H9 (cell line): ENCODE measurements around the gene RBM8A. TPM values are rescaled to one million over a fixed set of nuclear protein-coding genes. Genes with fewer than 3 reads are reported as not detected.

ENCODE experiments used
- DNase-seq: peaks from one replicate; pipeline ENCODE4 v3.0.0-alpha.2; 2017
- H2AFZ ChIP-seq: one replicate; pipeline ENCODE4 v1.6.1; 2013; ENCODE audit warnings: mild to moderate bottlenecking, low read length, control low read depth, moderate library complexity
- H2AK5ac ChIP-seq: 2 replicates; pipeline ENCODE4 v1.6.1; 2013; ENCODE audit warnings: low read length, control low read depth, mixed read lengths; ENCODE audit not compliant: insufficient read length
- H2BK120ac ChIP-seq: one replicate; pipeline ENCODE4 v1.6.1; 2013; ENCODE audit warnings: low read depth, mild to moderate bottlenecking, low read length, control low read depth, inconsistent platforms; ENCODE audit not compliant: poor library complexity, severe bottlenecking
- H2BK12ac ChIP-seq: 2 replicates; pipeline ENCODE4 v1.6.1; 2013; ENCODE audit warnings: low read length, control low read depth, mixed read lengths, low read depth; ENCODE audit not compliant: insufficient read length
- H2BK15ac ChIP-seq: 2 replicates; pipeline ENCODE4 v1.6.1; 2013; ENCODE audit warnings: low read depth, low read length, control low read depth
- H2BK20ac ChIP-seq: one replicate; pipeline ENCODE4 v1.6.1; 2013; ENCODE audit warnings: low read depth, mild to moderate bottlenecking, low read length, control low read depth, inconsistent platforms; ENCODE audit not compliant: poor library complexity, severe bottlenecking
- H2BK5ac ChIP-seq: 2 replicates; pipeline ENCODE4 v1.6.1; 2013; ENCODE audit warnings: low read length, control low read depth, mixed read lengths; ENCODE audit not compliant: insufficient read length
- H3K14ac ChIP-seq: 2 replicates; pipeline ENCODE4 v1.6.1; 2013; ENCODE audit warnings: low read length, control low read depth; ENCODE audit not compliant: insufficient read depth
- H3K18ac ChIP-seq: 2 replicates; pipeline ENCODE4 v1.6.1; 2013; ENCODE audit warnings: low read depth, mild to moderate bottlenecking, mixed read lengths, low read length, control low read depth; ENCODE audit not compliant: insufficient read length
- H3K23ac ChIP-seq: 2 replicates; pipeline ENCODE4 v1.6.1; 2013; ENCODE audit warnings: low read length, control low read depth, mixed read lengths, low read depth; ENCODE audit not compliant: insufficient read length
- H3K23me2 ChIP-seq: 2 replicates; pipeline ENCODE4 v1.6.1; 2013; ENCODE audit warnings: low read depth, mild to moderate bottlenecking, mixed read lengths, low read length, control low read depth; ENCODE audit not compliant: insufficient read length, poor library complexity, severe bottlenecking
- H3K27ac ChIP-seq: 2 replicates; pipeline ENCODE4 v1.5.1; 2013; ENCODE audit warnings: low read length, control low read depth, mixed read lengths, low read depth; ENCODE audit not compliant: insufficient read length
- H3K27me3 ChIP-seq: 2 replicates; pipeline ENCODE4 v1.6.1; 2013; ENCODE audit warnings: low read length, control low read depth, inconsistent platforms; ENCODE audit not compliant: insufficient read depth
- H3K4ac ChIP-seq: 2 replicates; pipeline ENCODE4 v1.6.1; 2013; ENCODE audit warnings: low read depth, mild to moderate bottlenecking, control low read depth, inconsistent platforms, low read length, moderate library complexity
- H3K4me1 ChIP-seq: 2 replicates; pipeline ENCODE4 v1.6.1; 2013; ENCODE audit warnings: low read length, control low read depth, inconsistent platforms; ENCODE audit not compliant: insufficient read depth
- H3K4me2 ChIP-seq: 2 replicates; pipeline ENCODE4 v1.6.1; 2013; ENCODE audit warnings: low read length, control low read depth, mixed read lengths; ENCODE audit not compliant: insufficient read length, insufficient read depth
- H3K56ac ChIP-seq: 2 replicates; pipeline ENCODE4 v1.6.1; 2013; ENCODE audit warnings: low read depth, mild to moderate bottlenecking, mixed read lengths, low read length, control low read depth; ENCODE audit not compliant: insufficient read length
- H3K79me1 ChIP-seq: 2 replicates; pipeline ENCODE4 v1.6.1; 2013; ENCODE audit warnings: low read depth, mild to moderate bottlenecking, moderate library complexity, low read length, control low read depth, inconsistent platforms; ENCODE audit not compliant: insufficient read depth, poor library complexity, severe bottlenecking
- H3K79me2 ChIP-seq: 2 replicates; pipeline ENCODE4 v1.6.1; 2013; ENCODE audit warnings: low read length, control low read depth, inconsistent platforms; ENCODE audit not compliant: insufficient read depth
- H3K9ac ChIP-seq: 2 replicates; pipeline ENCODE4 v1.6.1; 2013; ENCODE audit warnings: low read length, control low read depth, mixed read lengths; ENCODE audit not compliant: insufficient read length; ENCODE audit errors: extremely low read depth
- H3K9me3 ChIP-seq: one replicate; pipeline ENCODE4 v1.6.1; 2013; ENCODE audit warnings: low read depth, low read length, inconsistent platforms; ENCODE audit not compliant: control insufficient read depth
- H3T11ph ChIP-seq: one replicate; pipeline ENCODE4 v1.6.1; 2013; ENCODE audit warnings: mild to moderate bottlenecking, low read length, control low read depth, inconsistent platforms
- H4K20me1 ChIP-seq: one replicate; pipeline ENCODE4 v1.6.1; 2013; ENCODE audit not compliant: control insufficient read depth, insufficient read length, insufficient read depth
- H4K5ac ChIP-seq: 2 replicates; pipeline ENCODE4 v1.6.1; 2013; ENCODE audit warnings: low read depth, mild to moderate bottlenecking, mixed read lengths, low read length, control low read depth; ENCODE audit not compliant: insufficient read length
- H4K8ac ChIP-seq: replicated peaks from 2 replicates; pipeline ENCODE4 v1.6.1; 2013; ENCODE audit warnings: low read length, control low read depth, mixed read lengths, low read depth; ENCODE audit not compliant: insufficient read length
- H4K91ac ChIP-seq: 2 replicates; pipeline ENCODE4 v1.6.1; 2013; ENCODE audit warnings: low read depth, mild to moderate bottlenecking, moderate library complexity, mixed read lengths, low read length, control low read depth; ENCODE audit not compliant: insufficient read length
- H3K27ac Mint-ChIP-seq, 3 experiments: 2 replicates in 2 of 3; 3 replicates in 1 of 3; pipeline ENCODE4 v1.8.0; 2020 to 2021; ENCODE audit warnings: mixed read lengths in 3 of 3, mild to moderate bottlenecking in 1 of 3, moderate library complexity in 1 of 3
- H3K27me3 Mint-ChIP-seq: 2 replicates; pipeline ENCODE4 v1.8.0; 2021; ENCODE audit warnings: low read depth, mild to moderate bottlenecking, moderate library complexity, mixed read lengths
- H3K36me3 Mint-ChIP-seq, 3 experiments: 2 replicates in 2 of 3; 3 replicates in 1 of 3; pipeline ENCODE4 v1.8.0; 2020 to 2021; ENCODE audit warnings: low read depth in 3 of 3, mixed read lengths in 3 of 3; ENCODE audit not compliant: insufficient read depth in 1 of 3
- H3K4me1 Mint-ChIP-seq, 2 experiments: 2 replicates each; pipeline ENCODE4 v1.8.0; 2020; ENCODE audit warnings: mixed read lengths in 2 of 2
- H3K4me3 Mint-ChIP-seq, 2 experiments: 2 replicates in 1 of 2; 3 replicates in 1 of 2; pipeline ENCODE4 v1.8.0; 2020 to 2021; ENCODE audit warnings: mild to moderate bottlenecking in 2 of 2, mixed read lengths in 2 of 2, moderate library complexity in 1 of 2
- H3K9me3 Mint-ChIP-seq, 2 experiments: 2 replicates in 1 of 2; 3 replicates in 1 of 2; pipeline ENCODE4 v1.8.0; 2020; ENCODE audit warnings: mild to moderate bottlenecking in 2 of 2, mixed read lengths in 2 of 2, moderate library complexity in 1 of 2
- CTCF ChIP-seq: fragments of 200-600 bp; sonication (generic); conservative IDR thresholded peaks from 3 replicates; pipeline ENCODE4 v1.8.0; 2021; ENCODE audit warnings: antibody characterized with exemption, mild to moderate bottlenecking
- total RNA-seq: library from RNA; stranded (reverse); gene quantifications from 2 replicates; pipeline ENCODE4 v1.2.1, GENCODE V29; 2021

The RBM8A gene
- total RNA-seq, 1 experiment from 2014 or later, result 298 TPM

- Mint-ChIP-seq H3K4me1 (peaks cover 38 to 44% of the 10 kb centered on the region in 2 experiments), H3K27ac (no peak overlapping the region), H3K9me3 (no peaks in the 10 kb centered on the region), H3K27me3 (peaks cover 81% of the 10 kb centered on the region), H3K36me3 (no peaks in the 10 kb centered on the region; a peak in 1 of 7 replicates), H3K4me3 (peak overlapping the region; percentile 87 to 95; a peak in 4 of 5 replicates)
- Histone ChIP-seq H2AFZ (no peak overlapping the region), H3K79me2 (no peaks in the 10 kb centered on the region), H2BK5ac (no peak overlapping the region), H3T11ph (no peak overlapping the region), H3K9ac (no peak overlapping the region), H3K23me2 (peaks cover 31% of the 10 kb centered on the region), H2BK15ac (no peak overlapping the region), H2AK5ac (no peak overlapping the region), H2BK20ac (no peak overlapping the region), H3K4me1 (peaks cover 2% of the 10 kb centered on the region; the same call in 1 of the 2 replicates), H3K23ac (no peak overlapping the region), H4K20me1 (no peaks in the 10 kb centered on the region), H3K4ac (no peak overlapping the region), H4K8ac (no peak overlapping the region), H2BK12ac (no peak overlapping the region), H3K14ac (no peak overlapping the region), H4K91ac (no peak overlapping the region), H3K4me2 (no peak overlapping the region), H2BK120ac (no peak overlapping the region), H3K27me3 (peaks cover 45% of the 10 kb centered on the region), H3K27ac (no peak overlapping the region), H3K79me1 (no peaks in the 10 kb centered on the region), H4K5ac (no peak overlapping the region), H3K56ac (no peak overlapping the region), H3K9me3 (no peaks in the 10 kb centered on the region), H3K18ac (no peak overlapping the region)
- TF ChIP-seq CTCF, result no peak
- DNase-seq, result no peak
Observed at GRCh38 chr1:145959333-145959732, 32.0 kb upstream of the RBM8A start.
